H9 (cell line): Measurements from ENCODE around the gene GSE1. TPM values are rescaled to one million over a fixed set of nuclear protein-coding genes. Genes with fewer than 3 reads are reported as not detected.

ENCODE experiments used
- DNase-seq: peaks from one replicate; pipeline ENCODE4 v3.0.0-alpha.2; 2017
- H2AFZ ChIP-seq: one replicate; pipeline ENCODE4 v1.6.1; 2013; ENCODE audit warnings: mild to moderate bottlenecking, low read length, control low read depth, moderate library complexity
- H2AK5ac ChIP-seq: 2 replicates; pipeline ENCODE4 v1.6.1; 2013; ENCODE audit warnings: low read length, control low read depth, mixed read lengths; ENCODE audit not compliant: insufficient read length
- H2BK120ac ChIP-seq: one replicate; pipeline ENCODE4 v1.6.1; 2013; ENCODE audit warnings: low read depth, mild to moderate bottlenecking, low read length, control low read depth, inconsistent platforms; ENCODE audit not compliant: poor library complexity, severe bottlenecking
- H2BK12ac ChIP-seq: 2 replicates; pipeline ENCODE4 v1.6.1; 2013; ENCODE audit warnings: low read length, control low read depth, mixed read lengths, low read depth; ENCODE audit not compliant: insufficient read length
- H2BK15ac ChIP-seq: 2 replicates; pipeline ENCODE4 v1.6.1; 2013; ENCODE audit warnings: low read depth, low read length, control low read depth
- H2BK20ac ChIP-seq: one replicate; pipeline ENCODE4 v1.6.1; 2013; ENCODE audit warnings: low read depth, mild to moderate bottlenecking, low read length, control low read depth, inconsistent platforms; ENCODE audit not compliant: poor library complexity, severe bottlenecking
- H2BK5ac ChIP-seq: 2 replicates; pipeline ENCODE4 v1.6.1; 2013; ENCODE audit warnings: low read length, control low read depth, mixed read lengths; ENCODE audit not compliant: insufficient read length
- H3K14ac ChIP-seq: 2 replicates; pipeline ENCODE4 v1.6.1; 2013; ENCODE audit warnings: low read length, control low read depth; ENCODE audit not compliant: insufficient read depth
- H3K18ac ChIP-seq: 2 replicates; pipeline ENCODE4 v1.6.1; 2013; ENCODE audit warnings: low read depth, mild to moderate bottlenecking, mixed read lengths, low read length, control low read depth; ENCODE audit not compliant: insufficient read length
- H3K23ac ChIP-seq: 2 replicates; pipeline ENCODE4 v1.6.1; 2013; ENCODE audit warnings: low read length, control low read depth, mixed read lengths, low read depth; ENCODE audit not compliant: insufficient read length
- H3K23me2 ChIP-seq: 2 replicates; pipeline ENCODE4 v1.6.1; 2013; ENCODE audit warnings: low read depth, mild to moderate bottlenecking, mixed read lengths, low read length, control low read depth; ENCODE audit not compliant: insufficient read length, poor library complexity, severe bottlenecking
- H3K27ac ChIP-seq: 2 replicates; pipeline ENCODE4 v1.5.1; 2013; ENCODE audit warnings: low read length, control low read depth, mixed read lengths, low read depth; ENCODE audit not compliant: insufficient read length
- H3K27me3 ChIP-seq: 2 replicates; pipeline ENCODE4 v1.6.1; 2013; ENCODE audit warnings: low read length, control low read depth, inconsistent platforms; ENCODE audit not compliant: insufficient read depth
- H3K4ac ChIP-seq: 2 replicates; pipeline ENCODE4 v1.6.1; 2013; ENCODE audit warnings: low read depth, mild to moderate bottlenecking, control low read depth, inconsistent platforms, low read length, moderate library complexity
- H3K4me1 ChIP-seq: 2 replicates; pipeline ENCODE4 v1.6.1; 2013; ENCODE audit warnings: low read length, control low read depth, inconsistent platforms; ENCODE audit not compliant: insufficient read depth
- H3K4me2 ChIP-seq: 2 replicates; pipeline ENCODE4 v1.6.1; 2013; ENCODE audit warnings: low read length, control low read depth, mixed read lengths; ENCODE audit not compliant: insufficient read length, insufficient read depth
- H3K56ac ChIP-seq: 2 replicates; pipeline ENCODE4 v1.6.1; 2013; ENCODE audit warnings: low read depth, mild to moderate bottlenecking, mixed read lengths, low read length, control low read depth; ENCODE audit not compliant: insufficient read length
- H3K79me1 ChIP-seq: 2 replicates; pipeline ENCODE4 v1.6.1; 2013; ENCODE audit warnings: low read depth, mild to moderate bottlenecking, moderate library complexity, low read length, control low read depth, inconsistent platforms; ENCODE audit not compliant: insufficient read depth, poor library complexity, severe bottlenecking
- H3K79me2 ChIP-seq: 2 replicates; pipeline ENCODE4 v1.6.1; 2013; ENCODE audit warnings: low read length, control low read depth, inconsistent platforms; ENCODE audit not compliant: insufficient read depth
- H3K9ac ChIP-seq: 2 replicates; pipeline ENCODE4 v1.6.1; 2013; ENCODE audit warnings: low read length, control low read depth, mixed read lengths; ENCODE audit not compliant: insufficient read length; ENCODE audit errors: extremely low read depth
- H3K9me3 ChIP-seq: one replicate; pipeline ENCODE4 v1.6.1; 2013; ENCODE audit warnings: low read depth, low read length, inconsistent platforms; ENCODE audit not compliant: control insufficient read depth
- H3T11ph ChIP-seq: one replicate; pipeline ENCODE4 v1.6.1; 2013; ENCODE audit warnings: mild to moderate bottlenecking, low read length, control low read depth, inconsistent platforms
- H4K20me1 ChIP-seq: one replicate; pipeline ENCODE4 v1.6.1; 2013; ENCODE audit not compliant: control insufficient read depth, insufficient read length, insufficient read depth
- H4K5ac ChIP-seq: 2 replicates; pipeline ENCODE4 v1.6.1; 2013; ENCODE audit warnings: low read depth, mild to moderate bottlenecking, mixed read lengths, low read length, control low read depth; ENCODE audit not compliant: insufficient read length
- H4K8ac ChIP-seq: replicated peaks from 2 replicates; pipeline ENCODE4 v1.6.1; 2013; ENCODE audit warnings: low read length, control low read depth, mixed read lengths, low read depth; ENCODE audit not compliant: insufficient read length
- H4K91ac ChIP-seq: 2 replicates; pipeline ENCODE4 v1.6.1; 2013; ENCODE audit warnings: low read depth, mild to moderate bottlenecking, moderate library complexity, mixed read lengths, low read length, control low read depth; ENCODE audit not compliant: insufficient read length
- H3K27ac Mint-ChIP-seq, 3 experiments: 2 replicates in 2 of 3; 3 replicates in 1 of 3; pipeline ENCODE4 v1.8.0; 2020 to 2021; ENCODE audit warnings: mixed read lengths in 3 of 3, mild to moderate bottlenecking in 1 of 3, moderate library complexity in 1 of 3
- H3K27me3 Mint-ChIP-seq: 2 replicates; pipeline ENCODE4 v1.8.0; 2021; ENCODE audit warnings: low read depth, mild to moderate bottlenecking, moderate library complexity, mixed read lengths
- H3K36me3 Mint-ChIP-seq, 3 experiments: 2 replicates in 2 of 3; 3 replicates in 1 of 3; pipeline ENCODE4 v1.8.0; 2020 to 2021; ENCODE audit warnings: low read depth in 3 of 3, mixed read lengths in 3 of 3; ENCODE audit not compliant: insufficient read depth in 1 of 3
- H3K4me1 Mint-ChIP-seq, 2 experiments: 2 replicates each; pipeline ENCODE4 v1.8.0; 2020; ENCODE audit warnings: mixed read lengths in 2 of 2
- H3K4me3 Mint-ChIP-seq, 2 experiments: 2 replicates in 1 of 2; 3 replicates in 1 of 2; pipeline ENCODE4 v1.8.0; 2020 to 2021; ENCODE audit warnings: mild to moderate bottlenecking in 2 of 2, mixed read lengths in 2 of 2, moderate library complexity in 1 of 2
- H3K9me3 Mint-ChIP-seq, 2 experiments: 2 replicates in 1 of 2; 3 replicates in 1 of 2; pipeline ENCODE4 v1.8.0; 2020; ENCODE audit warnings: mild to moderate bottlenecking in 2 of 2, mixed read lengths in 2 of 2, moderate library complexity in 1 of 2
- whole genome bisulfite sequencing: extraction: QIAGEN DNeasy Blood & Tissue Kit; methylation state at CpG from one replicate; pipeline ENCODE4 v1.1.7; 2013; ENCODE audit warnings: missing lambda C conversion rate, low lambda C conversion rate, mixed read lengths; ENCODE audit not compliant: insufficient read length; ENCODE audit errors: extremely low coverage; 5-methylcytosine and 5-hydroxymethylcytosine counted together
- total RNA-seq: library from RNA; stranded (reverse); gene quantifications from 2 replicates; pipeline ENCODE4 v1.2.1, GENCODE V29; 2021
- TF ChIP-seq, protein P1 (sequence below): fragments of 200-600 bp; sonication (generic); conservative IDR thresholded peaks from 3 replicates; pipeline ENCODE4 v1.8.0; 2021; ENCODE audit warnings: antibody characterized with exemption, mild to moderate bottlenecking

The GSE1 gene
- total RNA-seq, 1 experiment from 2014 or later, result 125 TPM

DNA sequence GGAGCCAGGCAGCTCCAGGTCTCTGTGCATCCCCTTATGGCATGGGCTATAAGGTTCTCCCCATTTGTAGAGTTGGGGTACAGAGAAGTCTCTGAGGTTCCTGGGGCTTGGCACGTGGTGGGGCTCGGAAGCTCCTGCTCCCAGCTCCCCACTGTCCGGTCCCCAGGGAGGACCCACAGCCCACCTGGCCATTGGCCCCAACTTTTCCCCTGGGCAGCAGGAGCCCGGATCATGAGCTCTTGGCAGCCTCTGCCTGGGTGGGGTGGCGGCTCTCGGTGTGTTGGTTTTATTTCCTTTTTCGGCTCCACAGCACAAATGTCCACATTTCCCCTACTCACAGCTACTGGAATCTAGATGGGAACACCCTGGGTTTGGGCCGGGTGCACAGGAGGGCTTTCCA, 30.5 kb downstream of the GSE1 start:
- Histone ChIP-seq H3K4me1 (no peaks in the 10 kb centered on the region), H4K20me1 (no peaks in the 10 kb centered on the region), H2AFZ (no peak overlapping the region), H3K4me2 (no peak overlapping the region), H3K14ac (no peak overlapping the region), H4K8ac (no peak overlapping the region), H3K4ac (no peak overlapping the region), H2AK5ac (no peak overlapping the region), H2BK15ac (no peak overlapping the region), H3K56ac (no peak overlapping the region), H3K27ac (no peak overlapping the region), H3K27me3 (no peaks in the 10 kb centered on the region), H4K5ac (no peak overlapping the region), H3K23ac (no peak overlapping the region), H3K23me2 (no peaks in the 10 kb centered on the region), H2BK120ac (no peak overlapping the region), H3K18ac (no peak overlapping the region), H3K9ac (no peak overlapping the region), H3T11ph (no peak overlapping the region), H2BK5ac (no peak overlapping the region), H4K91ac (no peak overlapping the region), H3K79me1 (peaks cover 13% of the 10 kb centered on the region), H3K9me3 (no peaks in the 10 kb centered on the region), H3K79me2 (peaks cover 2% of the 10 kb centered on the region; the same call in 1 of the 2 replicates), H2BK20ac (no peak overlapping the region), H2BK12ac (no peak overlapping the region)
- TF ChIP-seq, protein P1, sequence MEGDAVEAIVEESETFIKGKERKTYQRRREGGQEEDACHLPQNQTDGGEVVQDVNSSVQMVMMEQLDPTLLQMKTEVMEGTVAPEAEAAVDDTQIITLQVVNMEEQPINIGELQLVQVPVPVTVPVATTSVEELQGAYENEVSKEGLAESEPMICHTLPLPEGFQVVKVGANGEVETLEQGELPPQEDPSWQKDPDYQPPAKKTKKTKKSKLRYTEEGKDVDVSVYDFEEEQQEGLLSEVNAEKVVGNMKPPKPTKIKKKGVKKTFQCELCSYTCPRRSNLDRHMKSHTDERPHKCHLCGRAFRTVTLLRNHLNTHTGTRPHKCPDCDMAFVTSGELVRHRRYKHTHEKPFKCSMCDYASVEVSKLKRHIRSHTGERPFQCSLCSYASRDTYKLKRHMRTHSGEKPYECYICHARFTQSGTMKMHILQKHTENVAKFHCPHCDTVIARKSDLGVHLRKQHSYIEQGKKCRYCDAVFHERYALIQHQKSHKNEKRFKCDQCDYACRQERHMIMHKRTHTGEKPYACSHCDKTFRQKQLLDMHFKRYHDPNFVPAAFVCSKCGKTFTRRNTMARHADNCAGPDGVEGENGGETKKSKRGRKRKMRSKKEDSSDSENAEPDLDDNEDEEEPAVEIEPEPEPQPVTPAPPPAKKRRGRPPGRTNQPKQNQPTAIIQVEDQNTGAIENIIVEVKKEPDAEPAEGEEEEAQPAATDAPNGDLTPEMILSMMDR, result no peak
- no peak overlapping the region for H3K27ac Mint-ChIP-seq
- no peak overlapping the region for H3K4me3 Mint-ChIP-seq
- no peaks in the 10 kb centered on the region for H3K27me3 Mint-ChIP-seq
- DNase-seq, result no peak
- H3K36me3 Mint-ChIP-seq, result peaks cover 2 to 37% (median 30%) of the 10 kb centered on the region in 3 experiments; a peak in 6 of 7 replicates
- no peaks in the 10 kb centered on the region for H3K9me3 Mint-ChIP-seq
- peaks cover 0 to 7% of the 10 kb centered on the region in 2 experiments; a peak in 1 of 4 replicates for H3K4me1 Mint-ChIP-seq
- no CpG with 5 or more reads among the region's 8 CpGs for WGBS
